SU-DHL-6 (cell line): ENCODE results near the gene ATP11C.

Experiments
- EZH2phosphoT487 ChIP-seq: fragments of 200-600 bp; sonication (generic), shearing (Covaris generic); conservative IDR thresholded peaks from 2 replicates; pipeline ENCODE4 v1.6.1; 2018; ENCODE audit warnings: mild to moderate bottlenecking, antibody characterized with exemption, low read length, moderate library complexity, mixed read lengths
- TF ChIP-seq, protein P1 (sequence below): fragments of 200-600 bp; sonication (generic); IDR thresholded peaks from one replicate; pipeline ENCODE4 v1.5.1; 2017; ENCODE audit warnings: antibody characterized with exemption, mild to moderate bottlenecking, low read length, moderate library complexity; ENCODE audit not compliant: insufficient read depth, poor library complexity, severe bottlenecking

GRCh38 chrX:139834879-139835278 lies 98.0 kb downstream of the ATP11C start:
- TF ChIP-seq, protein P1, sequence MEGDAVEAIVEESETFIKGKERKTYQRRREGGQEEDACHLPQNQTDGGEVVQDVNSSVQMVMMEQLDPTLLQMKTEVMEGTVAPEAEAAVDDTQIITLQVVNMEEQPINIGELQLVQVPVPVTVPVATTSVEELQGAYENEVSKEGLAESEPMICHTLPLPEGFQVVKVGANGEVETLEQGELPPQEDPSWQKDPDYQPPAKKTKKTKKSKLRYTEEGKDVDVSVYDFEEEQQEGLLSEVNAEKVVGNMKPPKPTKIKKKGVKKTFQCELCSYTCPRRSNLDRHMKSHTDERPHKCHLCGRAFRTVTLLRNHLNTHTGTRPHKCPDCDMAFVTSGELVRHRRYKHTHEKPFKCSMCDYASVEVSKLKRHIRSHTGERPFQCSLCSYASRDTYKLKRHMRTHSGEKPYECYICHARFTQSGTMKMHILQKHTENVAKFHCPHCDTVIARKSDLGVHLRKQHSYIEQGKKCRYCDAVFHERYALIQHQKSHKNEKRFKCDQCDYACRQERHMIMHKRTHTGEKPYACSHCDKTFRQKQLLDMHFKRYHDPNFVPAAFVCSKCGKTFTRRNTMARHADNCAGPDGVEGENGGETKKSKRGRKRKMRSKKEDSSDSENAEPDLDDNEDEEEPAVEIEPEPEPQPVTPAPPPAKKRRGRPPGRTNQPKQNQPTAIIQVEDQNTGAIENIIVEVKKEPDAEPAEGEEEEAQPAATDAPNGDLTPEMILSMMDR: no peak
- TF ChIP-seq EZH2phosphoT487: no peak
